Astrocyte (in vitro differentiated cells and primary cell): ENCODE results near the gene BPIFB6. TPM values are rescaled to one million over a fixed set of nuclear protein-coding genes. Genes with fewer than 3 reads are reported as not detected.

Experiments
- DNase-seq: peaks from one replicate; pipeline ENCODE4 v3.0.0-alpha.2; 2010; ENCODE audit warnings: low read depth
- FAIRE-seq: peaks from 2 replicates; lab custom pipeline; 2011; peaks lifted over from hg19 to GRCh38; lab: Jason Lieb, UNC
- H2AFZ ChIP-seq: 2 replicates; pipeline ENCODE4 v1.6.0; 2012; ENCODE audit warnings: low read depth, low read length, inconsistent platforms
- H3K27ac ChIP-seq: 2 replicates; pipeline ENCODE4 v1.5.1; 2011; ENCODE audit warnings: low read depth, low read length, inconsistent platforms
- H3K27me3 ChIP-seq: 2 replicates; pipeline ENCODE4 v1.6.0; 2011; ENCODE audit warnings: low read length, inconsistent platforms; ENCODE audit not compliant: insufficient read depth
- H3K36me3 ChIP-seq: 2 replicates; pipeline ENCODE4 v1.5.1; 2011; ENCODE audit warnings: low read length, inconsistent platforms; ENCODE audit not compliant: insufficient read depth
- H3K4me1 ChIP-seq: 2 replicates; pipeline ENCODE4 v1.5.1; 2011; ENCODE audit warnings: low read length, inconsistent platforms; ENCODE audit not compliant: insufficient read depth
- H3K4me2 ChIP-seq: 2 replicates; pipeline ENCODE4 v1.6.0; 2012; ENCODE audit warnings: low read length, inconsistent platforms
- H3K4me3 ChIP-seq: 2 replicates; pipeline ENCODE4 v1.5.1; 2011; ENCODE audit warnings: low read depth, mild to moderate bottlenecking, low read length, inconsistent platforms; ENCODE audit not compliant: insufficient read depth
- H3K79me2 ChIP-seq: 2 replicates; pipeline ENCODE4 v1.6.0; 2012; ENCODE audit warnings: mild to moderate bottlenecking, low read length, inconsistent platforms; ENCODE audit not compliant: insufficient read depth
- H3K9ac ChIP-seq: 2 replicates; pipeline ENCODE4 v1.6.0; 2012; ENCODE audit warnings: mild to moderate bottlenecking, low read length, inconsistent platforms
- H3K9me3 ChIP-seq: 2 replicates; pipeline ENCODE4 v1.5.1; 2012; ENCODE audit warnings: low read depth, mild to moderate bottlenecking, low read length, inconsistent platforms; ENCODE audit not compliant: insufficient read depth
- H4K20me1 ChIP-seq: 2 replicates; pipeline ENCODE4 v1.6.0; 2012; ENCODE audit warnings: low read length, inconsistent platforms; ENCODE audit not compliant: insufficient read depth
- H3K27ac Mint-ChIP-seq: one replicate; pipeline ENCODE4 v1.8.0; 2021; ENCODE audit warnings: mild to moderate bottlenecking, mixed read lengths; ENCODE audit not compliant: unreplicated experiment
- H3K27me3 Mint-ChIP-seq: one replicate; pipeline ENCODE4 v1.8.0; 2021; ENCODE audit warnings: low read depth, mixed read lengths; ENCODE audit not compliant: unreplicated experiment
- H3K36me3 Mint-ChIP-seq: one replicate; pipeline ENCODE4 v1.8.0; 2021; ENCODE audit warnings: low read depth, mixed read lengths; ENCODE audit not compliant: unreplicated experiment
- H3K4me1 Mint-ChIP-seq: one replicate; pipeline ENCODE4 v1.8.0; 2021; ENCODE audit warnings: low read depth, mixed read lengths; ENCODE audit not compliant: unreplicated experiment
- H3K4me3 Mint-ChIP-seq: one replicate; pipeline ENCODE4 v1.8.0; 2021; ENCODE audit warnings: mild to moderate bottlenecking, moderate library complexity, mixed read lengths; ENCODE audit not compliant: unreplicated experiment
- H3K9me3 Mint-ChIP-seq: one replicate; pipeline ENCODE4 v1.8.0; 2021; ENCODE audit warnings: mild to moderate bottlenecking, mixed read lengths; ENCODE audit not compliant: unreplicated experiment
- EZH2 ChIP-seq: IDR thresholded peaks from 2 replicates; pipeline ENCODE4 v1.6.1; 2012; ENCODE audit warnings: mild to moderate bottlenecking, low read length, inconsistent platforms; ENCODE audit not compliant: insufficient read depth
- total RNA-seq: library from RNA; stranded (reverse); gene quantifications from 2 replicates; pipeline ENCODE4 v1.2.1, GENCODE V29; 2021
- TF ChIP-seq, protein P1 (sequence below): IDR thresholded peaks from 2 replicates; pipeline ENCODE4 v1.5.1; 2011; ENCODE audit warnings: low read depth, mild to moderate bottlenecking, inconsistent platforms, low read length, moderate library complexity; ENCODE audit not compliant: insufficient read depth

Gene BPIFB6
- total RNA-seq, 1 donor from 2014 or later = not detected

DNA sequence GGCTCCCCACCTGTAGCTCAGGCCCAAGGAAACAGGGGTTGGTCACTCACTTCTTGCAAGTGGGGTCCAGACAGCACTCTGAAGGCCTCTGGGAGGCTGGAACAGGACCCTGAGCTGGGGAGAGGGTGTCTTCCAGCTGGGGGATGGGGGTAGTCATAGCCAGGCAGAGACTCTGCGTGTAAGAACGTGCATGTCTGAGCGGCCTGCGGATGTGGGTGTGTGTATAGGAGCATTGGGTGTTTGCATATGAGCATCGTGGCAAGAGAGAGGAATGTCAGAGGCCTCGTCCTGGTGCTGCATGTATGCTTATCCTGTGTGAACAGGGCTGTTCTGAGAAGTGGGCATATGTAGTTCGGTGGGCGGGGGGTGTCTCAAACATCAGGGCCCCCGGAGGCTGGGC lies 34.3 kb downstream of the BPIFB6 start:
- no peak overlapping the region for H3K27ac Mint-ChIP-seq
- H3K27me3 Mint-ChIP-seq = peaks cover 44% of the 10 kb centered on the region

GRCh38 chr20:33067806-33068205 lies 36.4 kb downstream of the BPIFB6 start:
- no peak overlapping the region for H3K4me3 Mint-ChIP-seq
- TF ChIP-seq, protein P1, sequence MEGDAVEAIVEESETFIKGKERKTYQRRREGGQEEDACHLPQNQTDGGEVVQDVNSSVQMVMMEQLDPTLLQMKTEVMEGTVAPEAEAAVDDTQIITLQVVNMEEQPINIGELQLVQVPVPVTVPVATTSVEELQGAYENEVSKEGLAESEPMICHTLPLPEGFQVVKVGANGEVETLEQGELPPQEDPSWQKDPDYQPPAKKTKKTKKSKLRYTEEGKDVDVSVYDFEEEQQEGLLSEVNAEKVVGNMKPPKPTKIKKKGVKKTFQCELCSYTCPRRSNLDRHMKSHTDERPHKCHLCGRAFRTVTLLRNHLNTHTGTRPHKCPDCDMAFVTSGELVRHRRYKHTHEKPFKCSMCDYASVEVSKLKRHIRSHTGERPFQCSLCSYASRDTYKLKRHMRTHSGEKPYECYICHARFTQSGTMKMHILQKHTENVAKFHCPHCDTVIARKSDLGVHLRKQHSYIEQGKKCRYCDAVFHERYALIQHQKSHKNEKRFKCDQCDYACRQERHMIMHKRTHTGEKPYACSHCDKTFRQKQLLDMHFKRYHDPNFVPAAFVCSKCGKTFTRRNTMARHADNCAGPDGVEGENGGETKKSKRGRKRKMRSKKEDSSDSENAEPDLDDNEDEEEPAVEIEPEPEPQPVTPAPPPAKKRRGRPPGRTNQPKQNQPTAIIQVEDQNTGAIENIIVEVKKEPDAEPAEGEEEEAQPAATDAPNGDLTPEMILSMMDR = no peak
- TF ChIP-seq EZH2 = no peak

More for the DNA sequence above, 34.3 kb downstream of the BPIFB6 start:
- no peaks in the 10 kb centered on the region for H3K36me3 Mint-ChIP-seq
- Histone ChIP-seq H3K4me2 (no peak overlapping the region), H3K9me3 (no peaks in the 10 kb centered on the region), H3K27ac (no peak overlapping the region), H4K20me1 (no peaks in the 10 kb centered on the region), H2AFZ (no peak overlapping the region), H3K79me2 (no peaks in the 10 kb centered on the region), H3K9ac (no peak overlapping the region), H3K36me3 (no peaks in the 10 kb centered on the region), H3K4me1 (no peaks in the 10 kb centered on the region), H3K4me3 (no peak overlapping the region), H3K27me3 (peaks cover 2% of the 10 kb centered on the region)
- no peak for TF ChIP-seq EZH2
- TF ChIP-seq, protein P1 = no peak
- H3K4me3 Mint-ChIP-seq = no peak overlapping the region
- H3K9me3 Mint-ChIP-seq = no peaks in the 10 kb centered on the region
- no peaks in the 10 kb centered on the region for H3K4me1 Mint-ChIP-seq
- DNase-seq = no peak
- no peak for FAIRE-seq

DNA sequence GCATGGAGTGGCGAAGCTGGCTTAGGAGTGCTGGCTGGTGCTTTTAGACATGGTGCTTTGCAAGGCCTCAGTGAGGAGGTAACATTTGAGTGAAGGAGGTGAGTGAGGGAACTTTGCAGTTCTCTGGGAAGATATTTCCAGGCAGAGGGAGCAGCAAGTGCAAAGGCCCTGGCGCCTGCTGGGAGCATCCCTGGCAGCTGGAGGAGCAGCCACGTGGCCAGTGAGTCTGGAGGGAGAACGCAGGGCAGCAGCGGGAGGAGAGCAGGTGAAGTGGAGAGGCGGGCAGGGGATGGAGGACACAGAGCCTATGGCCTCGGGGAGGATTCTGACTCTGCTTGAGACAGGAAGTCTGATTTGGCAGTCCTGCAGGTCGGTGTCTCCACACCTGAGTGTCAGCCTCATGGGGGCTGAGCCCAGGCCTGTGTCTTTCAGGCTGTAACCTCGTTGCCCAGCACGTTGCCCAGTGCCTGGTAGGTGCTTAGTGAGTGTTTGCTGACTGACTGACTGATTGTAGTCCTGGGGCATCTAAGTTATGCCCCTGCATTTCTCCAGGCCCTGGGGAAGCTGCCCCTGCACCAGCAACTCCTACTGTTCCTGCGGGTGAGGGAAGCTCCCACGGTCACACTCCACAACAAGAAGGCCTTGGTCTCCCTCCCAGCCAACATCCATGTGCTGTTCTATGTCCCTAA lies 36.9 kb downstream of the BPIFB6 start:
- TF ChIP-seq, protein P1 = no peak
- no peak for TF ChIP-seq EZH2
- Mint-ChIP-seq H3K4me3 (no peak overlapping the region), H3K9me3 (peaks cover 5% of the 10 kb centered on the region), H3K27ac (no peak overlapping the region), H3K36me3 (no peaks in the 10 kb centered on the region), H3K4me1 (no peaks in the 10 kb centered on the region), H3K27me3 (peaks cover 54% of the 10 kb centered on the region)
- FAIRE-seq = no peak
- H3K27ac ChIP-seq = no peak overlapping the region
- no peak overlapping the region for H3K4me3 ChIP-seq
- H3K27me3 ChIP-seq = peaks cover 2% of the 10 kb centered on the region
- H3K9ac ChIP-seq = no peak overlapping the region
- no peak overlapping the region for H2AFZ ChIP-seq
- no peaks in the 10 kb centered on the region for H3K9me3 ChIP-seq
- H4K20me1 ChIP-seq = no peaks in the 10 kb centered on the region
- H3K4me2 ChIP-seq = no peak overlapping the region
- no peaks in the 10 kb centered on the region for H3K79me2 ChIP-seq
- no peaks in the 10 kb centered on the region for H3K36me3 ChIP-seq
- no peaks in the 10 kb centered on the region for H3K4me1 ChIP-seq
- no peak for DNase-seq

More at GRCh38 chr20:33067806-33068205, 36.4 kb downstream of the BPIFB6 start:
- no peaks in the 10 kb centered on the region for H3K79me2 ChIP-seq
- H3K27ac Mint-ChIP-seq = no peak overlapping the region
- no peak overlapping the region for H3K9ac ChIP-seq
- DNase-seq (no peak), FAIRE-seq (no peak)
- H3K27ac ChIP-seq = no peak overlapping the region
- no peaks in the 10 kb centered on the region for H4K20me1 ChIP-seq
- H3K36me3 ChIP-seq = no peaks in the 10 kb centered on the region
- peaks cover 5% of the 10 kb centered on the region for H3K9me3 Mint-ChIP-seq
- H3K36me3 Mint-ChIP-seq = no peaks in the 10 kb centered on the region
- no peaks in the 10 kb centered on the region for H3K4me1 Mint-ChIP-seq
- peaks cover 55% of the 10 kb centered on the region for H3K27me3 Mint-ChIP-seq
- H3K4me2 ChIP-seq = no peak overlapping the region
- H3K27me3 ChIP-seq = peaks cover 2% of the 10 kb centered on the region
- no peaks in the 10 kb centered on the region for H3K4me1 ChIP-seq
- H3K9me3 ChIP-seq = no peaks in the 10 kb centered on the region
- H3K4me3 ChIP-seq = no peak overlapping the region
- no peak overlapping the region for H2AFZ ChIP-seq
